ENCODE data around the gene DPH2.

DNA sequence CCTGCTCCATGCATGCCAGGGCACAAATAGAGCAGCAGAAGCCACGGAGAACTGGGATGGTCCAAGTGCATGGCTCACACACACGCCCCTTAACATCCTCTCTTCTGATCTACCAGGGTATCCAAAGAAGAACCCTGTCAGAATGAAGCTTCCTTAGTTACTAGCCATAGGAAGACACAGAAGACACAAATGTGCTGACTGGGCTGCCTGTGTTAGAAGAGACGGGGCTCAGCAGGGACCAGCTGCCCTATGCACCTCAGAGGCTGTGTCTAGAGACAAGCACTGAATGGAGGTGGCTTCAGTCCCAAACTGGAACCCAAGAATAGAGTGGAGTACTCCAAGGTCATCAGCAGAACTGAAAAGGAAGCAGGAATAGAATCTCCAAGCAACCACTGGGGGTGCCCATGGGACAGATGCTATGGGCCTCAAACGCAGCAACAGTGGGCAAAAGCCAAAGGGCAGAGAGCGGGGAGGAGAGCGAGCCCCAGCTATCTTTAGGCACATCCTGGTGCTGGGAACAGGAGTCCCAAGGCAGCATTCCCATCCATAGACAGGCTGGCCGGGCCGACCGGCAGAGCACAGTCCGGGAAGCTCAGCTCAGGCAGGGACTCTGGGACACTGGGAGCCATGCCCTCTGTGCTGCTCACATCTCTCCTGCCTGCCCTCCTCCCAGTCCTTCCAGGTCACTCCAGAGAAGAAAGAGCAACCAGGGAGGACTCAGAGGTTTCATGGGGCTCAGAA, 51.9 kb downstream of the DPH2 start:
- TF ChIP-seq, protein P1, sequence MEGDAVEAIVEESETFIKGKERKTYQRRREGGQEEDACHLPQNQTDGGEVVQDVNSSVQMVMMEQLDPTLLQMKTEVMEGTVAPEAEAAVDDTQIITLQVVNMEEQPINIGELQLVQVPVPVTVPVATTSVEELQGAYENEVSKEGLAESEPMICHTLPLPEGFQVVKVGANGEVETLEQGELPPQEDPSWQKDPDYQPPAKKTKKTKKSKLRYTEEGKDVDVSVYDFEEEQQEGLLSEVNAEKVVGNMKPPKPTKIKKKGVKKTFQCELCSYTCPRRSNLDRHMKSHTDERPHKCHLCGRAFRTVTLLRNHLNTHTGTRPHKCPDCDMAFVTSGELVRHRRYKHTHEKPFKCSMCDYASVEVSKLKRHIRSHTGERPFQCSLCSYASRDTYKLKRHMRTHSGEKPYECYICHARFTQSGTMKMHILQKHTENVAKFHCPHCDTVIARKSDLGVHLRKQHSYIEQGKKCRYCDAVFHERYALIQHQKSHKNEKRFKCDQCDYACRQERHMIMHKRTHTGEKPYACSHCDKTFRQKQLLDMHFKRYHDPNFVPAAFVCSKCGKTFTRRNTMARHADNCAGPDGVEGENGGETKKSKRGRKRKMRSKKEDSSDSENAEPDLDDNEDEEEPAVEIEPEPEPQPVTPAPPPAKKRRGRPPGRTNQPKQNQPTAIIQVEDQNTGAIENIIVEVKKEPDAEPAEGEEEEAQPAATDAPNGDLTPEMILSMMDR (IDR thresholded peaks at IDR 0.05), result no peak
- TF ChIP-seq POLR2A (IDR thresholded peaks at IDR 0.05), result no peak
- TF ChIP-seq EP300 (IDR thresholded peaks at IDR 0.05), result no peak
- no peak for TF ChIP-seq POLR2AphosphoS5 (IDR thresholded peaks at IDR 0.05)
